K562 (cell line): ENCODE data around the gene SNRNP200. TPM values are rescaled to one million over a fixed set of nuclear protein-coding genes. Genes with fewer than 3 reads are reported as not detected.

ENCODE experiments used
- ARHGAP35 ChIP-seq: fragments of 450-650 bp; IDR thresholded peaks from 2 replicates; pipeline ENCODE4 v1.6.1; 2018; ENCODE audit not compliant: partially characterized antibody
- BACH1 ChIP-seq: fragments of 200-800 bp; sonication (Bioruptor generic); IDR thresholded peaks from 2 replicates; pipeline ENCODE4 v1.6.1; 2016; ENCODE audit warnings: missing genetic modification characterization, missing compliant biosample characterization
- BRCA1 ChIP-seq, 2 experiments: fragments of 450-650 bp in 1 of 2; sonication (generic) in 1 of 2; formaldehyde crosslinking in 1 of 2; IDR thresholded peaks; 2 replicates each; pipeline versions ENCODE4 v1.5.0 to v1.6.1; 2017 to 2020; ENCODE audit warnings: mild to moderate bottlenecking in 1 of 2, missing genetic modification reagents in 1 of 2
- EP400 ChIP-seq: fragments of 450-650 bp; IDR thresholded peaks from 2 replicates; pipeline ENCODE4 v1.6.1; 2017; ENCODE audit warnings: antibody characterized with exemption, mild to moderate bottlenecking, moderate library complexity
- GABPB2 ChIP-seq: fragments of 250-450 bp; sonication (Bioruptor Pico); conservative IDR thresholded peaks from 2 replicates; pipeline ENCODE4 v1.5.1; 2021; ENCODE audit warnings: mild to moderate bottlenecking
- HOXB6 ChIP-seq: fragments of 250-450 bp; sonication (Bioruptor Pico); IDR thresholded peaks from 2 replicates; pipeline ENCODE4 v1.5.1; 2022; ENCODE audit warnings: mild to moderate bottlenecking, borderline replicate concordance
- JUNB ChIP-seq: fragments of 450-650 bp; formaldehyde crosslinking; conservative IDR thresholded peaks from 2 replicates; pipeline ENCODE4 v1.4.0; 2020; ENCODE audit warnings: mild to moderate bottlenecking
- MAFG ChIP-seq: fragments of 450-650 bp; conservative IDR thresholded peaks from 2 replicates; pipeline ENCODE4 v1.6.1; 2016; ENCODE audit warnings: missing genetic modification characterization, missing compliant biosample characterization
- NFATC3 ChIP-seq: fragments of 450-650 bp; IDR thresholded peaks from 2 replicates; pipeline ENCODE4 v1.6.1; 2017; ENCODE audit warnings: mild to moderate bottlenecking
- PRMT5 ChIP-seq: sonication (generic); formaldehyde crosslinking; IDR thresholded peaks from 2 replicates; pipeline ENCODE4 v1.5.0; 2020; ENCODE audit warnings: missing genetic modification reagents
- RBM39 ChIP-seq: fragments of 200-400 bp; formaldehyde crosslinking; optimal IDR thresholded peaks from 2 replicates; pipeline ENCODE3; 2018; ENCODE audit warnings: low read depth, low read length
- SMAD1 ChIP-seq: fragments of 150-350 bp; IDR thresholded peaks from 2 replicates; pipeline ENCODE4 v1.6.1; 2014; ENCODE audit warnings: low read length, low read depth; ENCODE audit not compliant: partially characterized antibody
- SNIP1 ChIP-seq: fragments of 450-650 bp; IDR thresholded peaks from 2 replicates; pipeline ENCODE4 v1.7.1; 2017; ENCODE audit warnings: low read depth, mild to moderate bottlenecking
- SP1 ChIP-seq: sonication (generic); formaldehyde crosslinking; IDR thresholded peaks from 2 replicates; pipeline ENCODE4 v1.8.1; 2022; ENCODE audit warnings: mild to moderate bottlenecking, missing genetic modification reagents
- SRF ChIP-seq, 2 experiments: fragments of 250-450, 450-650 bp in 1 of 2; sonication (Bioruptor Pico) in 1 of 2; sonication (generic) in 1 of 2; formaldehyde crosslinking; IDR thresholded peaks; 2 replicates each; pipeline versions ENCODE4 v1.5.0 to v1.5.1; 2020 to 2022; ENCODE audit warnings: mild to moderate bottlenecking in 1 of 2, missing genetic modification reagents in 1 of 2
- ZBED1 ChIP-seq: IDR thresholded peaks from 2 replicates; pipeline ENCODE4 v1.6.1; 2014
- ZBTB34 ChIP-seq: fragments of 250-450 bp; sonication (Bioruptor Pico); IDR thresholded peaks from 2 replicates; pipeline ENCODE4 v1.8.0; 2021; ENCODE audit warnings: mild to moderate bottlenecking, moderate library complexity
- ZBTB40 ChIP-seq, 2 experiments: fragments of 450-650 bp in 1 of 2; sonication (generic) in 1 of 2; formaldehyde crosslinking in 1 of 2; IDR thresholded peaks; 2 replicates each; pipeline versions ENCODE4 v1.7.1 to v1.9.0; 2016 to 2022; ENCODE audit warnings: inconsistent platforms in 1 of 2, mild to moderate bottlenecking in 1 of 2, missing genetic modification reagents in 1 of 2
- ZNF3 ChIP-seq: fragments of 250-450 bp; sonication (Bioruptor Pico); IDR thresholded peaks from 2 replicates; pipeline ENCODE4 v1.5.0; 2021; ENCODE audit warnings: mild to moderate bottlenecking, moderate library complexity
- ZNF76 ChIP-seq: fragments of 250-450 bp; sonication (Bioruptor Pico); IDR thresholded peaks from 2 replicates; pipeline ENCODE4 v1.4.0; 2020; ENCODE audit warnings: mild to moderate bottlenecking, moderate library complexity, borderline replicate concordance
- polyA plus RNA-seq, 8 experiments: library from polyadenylated mRNA; depleted of rRNA in 4 of 8; stranded (reverse) in 5 of 8; unstranded in 3 of 8; fragments of >200 nt; fragmentation: Nextera tagmentation in 2 of 8; fragmentation: Illumina TruSeq in 1 of 8; extraction: Ambion mirVana in 2 of 8; extraction: Trizol in 1 of 8; gene quantifications; 2 replicates each; pipeline versions ENCODE4 v1.2.1 to v1.2.3, GENCODE V29; 2011 to 2014; ENCODE audit warnings: inconsistent platforms in 1 of 8, missing spikeins in 1 of 8
- total RNA-seq, 7 experiments: library from RNA; depleted of rRNA in 6 of 7; stranded (reverse); fragments of >200 nt in 6 of 7; fragmentation: Illumina TruSeq in 2 of 7; extraction: Trizol in 2 of 7; gene quantifications; 2 replicates each; pipeline versions ENCODE4 v1.2.1 to v1.2.3, GENCODE V29; 2011 to 2021; ENCODE audit warnings: low replicate concordance in 1 of 7

The SNRNP200 gene
- total and polyA plus RNA-seq, 9 of the 15 experiments (the other 6 are each of a cell fraction or from before 2014, with no cell fraction given) = 76.1 to 231 (median 155) TPM

DNA sequence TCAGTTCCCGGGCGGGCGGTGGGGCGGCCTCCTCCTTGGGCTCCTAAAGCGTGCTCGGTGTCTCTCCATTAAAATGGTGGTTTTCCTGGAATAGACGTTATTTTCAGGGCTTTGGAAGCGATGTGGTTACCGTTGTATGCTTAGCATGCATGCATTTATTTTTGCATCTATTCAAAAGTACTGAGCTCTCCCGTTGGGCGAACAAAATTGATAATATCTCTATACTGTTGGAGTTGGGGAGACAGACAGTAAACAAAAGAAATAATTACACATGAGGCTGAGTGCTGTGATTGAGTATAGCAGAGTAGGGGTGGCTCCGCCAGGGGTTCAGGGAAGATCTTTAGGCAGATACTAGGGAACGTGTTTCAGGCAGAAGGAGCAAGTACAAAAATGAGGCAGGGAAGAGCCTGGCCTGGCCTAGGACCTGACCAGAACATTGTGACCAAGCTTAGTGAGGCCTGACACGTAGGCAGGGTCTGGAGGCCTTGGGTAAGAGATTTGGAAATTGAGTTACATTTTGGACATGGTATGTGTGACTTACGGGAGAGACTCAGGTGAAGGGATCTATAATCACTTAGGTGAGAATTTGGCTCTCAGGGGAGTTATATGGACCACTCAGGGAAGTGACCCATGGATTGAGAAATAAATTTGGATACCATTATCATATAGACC, 30.9 kb upstream of the SNRNP200 start (continued):
- no peak for TF ChIP-seq ZBTB40 (IDR thresholded peaks at IDR 0.05)
- no peak for TF ChIP-seq ZBTB40 (CRISPR knock-in tag; IDR thresholded peaks at IDR 0.05)
- 0 out of 2 replicates have a peak, but pooled peaks have one; percentile 54 for TF ChIP-seq ZBED1
- no peak for TF ChIP-seq SP1
- TF ChIP-seq RBM39 = no peak
- TF ChIP-seq GABPB2 (CRISPR knock-in tag) = no peak
- no peak for TF ChIP-seq PRMT5 (CRISPR knock-in tag)
- TF ChIP-seq SNIP1 = no peak
- TF ChIP-seq JUNB (CRISPR knock-in tag) = no peak
- no peak for TF ChIP-seq NFATC3
- TF ChIP-seq ZNF3 (CRISPR knock-in tag) = no peak
- no peak for TF ChIP-seq ZBTB34 (CRISPR knock-in tag)
- peak; percentile 60 for TF ChIP-seq EP400
- 0 out of 4 replicates have a peak, but pooled peaks of 1 of the 2 experiments have one; percentile 21 for TF ChIP-seq SRF (CRISPR knock-in tag; IDR thresholded peaks at IDR 0.05)
- TF ChIP-seq BRCA1 (IDR thresholded peaks at IDR 0.05) = no peak
- TF ChIP-seq BRCA1 (CRISPR knock-in tag; IDR thresholded peaks at IDR 0.05) = no peak
- no peak for TF ChIP-seq ZNF76
- TF ChIP-seq BACH1 (tag) = no peak
- TF ChIP-seq HOXB6 (CRISPR knock-in tag) = no peak
- TF ChIP-seq MAFG (tag) = no peak
- TF ChIP-seq SMAD1 = no peak
- no peak for TF ChIP-seq ARHGAP35
